ENCODE data around the gene DENND4B. TPM values are rescaled to one million over a fixed set of nuclear protein-coding genes. Genes with fewer than 3 reads are reported as not detected.

The DENND4B gene
- 33.4 TPM for total RNA-seq

GRCh38 chr1:153946622-153947241 lies at the start of gene DENND4B:
TSS of gene DENND4B (minus strand) at chr1:153946718. CDS start at chr1:153944374, 2,344 bp downstream.

GRCh38 chr1:153990468-153991150 lies 44.1 kb upstream of the DENND4B start, which contains the start of gene RPS27:
TSS of gene RPS27 (plus strand) at chr1:153990762. CDS start at chr1:153990797, 35 bp downstream.

GRCh38 chr1:153985941-153986761 lies 39.6 kb upstream of the DENND4B start, which contains the start of gene RAB13:
TSS of gene RAB13 (minus strand) at chr1:153986339. CDS start at chr1:153986236, 103 bp downstream.

GRCh38 chr1:153977250-153978240 lies 31.0 kb upstream of the DENND4B start, which contains the start of gene JTB:
TSS of gene JTB (minus strand) at chr1:153977674. CDS start at chr1:153977252, 422 bp downstream.

GRCh38 chr1:153967107-153967999 lies 20.8 kb upstream of the DENND4B start, which contains the start of gene CREB3L4:
TSS of gene CREB3L4 (plus strand) at chr1:153967902. CDS start at chr1:153968526, 624 bp downstream.

GRCh38 chr1:153963030-153963849 lies 16.7 kb upstream of the DENND4B start, which contains the start of gene SLC39A1:
TSS of gene SLC39A1 (minus strand) at chr1:153963537. CDS start at chr1:153962715, 822 bp downstream.

GRCh38 chr1:153958111-153958960 lies 11.8 kb upstream of the DENND4B start, which contains the start of gene CRTC2:
TSS of gene CRTC2 (minus strand) at chr1:153958612. CDS start at chr1:153958497, 115 bp downstream.

GRCh38 chr1:153922972-153923925 lies 23.3 kb downstream of the DENND4B start, which contains the start of gene GATAD2B:
TSS of gene GATAD2B (minus strand) at chr1:153922972. CDS start at chr1:153828347, 94,625 bp downstream.

Other genes starting within 250 kb of the DENND4B start
- 55.7 TPM for gene INTS3, start 218.7 kb downstream of the DENND4B start, total RNA-seq
- 16.4 TPM for gene SLC27A3, start 171.3 kb downstream of the DENND4B start, total RNA-seq
- gene GATAD2B, start 23.7 kb downstream of the DENND4B start, total RNA-seq, result 23.1 TPM
- gene CRTC2, start 11.9 kb upstream of the DENND4B start, total RNA-seq, result 8.0 TPM
- gene SLC39A1, start 16.8 kb upstream of the DENND4B start, total RNA-seq, result 51.3 TPM
- gene CREB3L4, start 21.2 kb upstream of the DENND4B start, total RNA-seq, result 16.6 TPM
- gene JTB, start 31.0 kb upstream of the DENND4B start, total RNA-seq, result 86.2 TPM
- 26.3 TPM for gene RAB13, start 39.6 kb upstream of the DENND4B start, total RNA-seq
- gene RPS27, start 44.0 kb upstream of the DENND4B start, total RNA-seq, result 828 TPM
- gene NUP210L, start 208.4 kb upstream of the DENND4B start, total RNA-seq, result 0.11 TPM
- 239 TPM for gene TPM3, start 245.4 kb upstream of the DENND4B start, total RNA-seq

All from camera-type eye (tissue), 1 donor.